ENCODE results near the gene KRTAP10-5.
"Not testable (repeated sequence)": the region's sequence is repeated elsewhere in the genome, so short reads cannot be mapped to it uniquely, and the experiment has no call there.

The KRTAP10-5 gene

GRCh38 chr21:44580231-44580821, at the start of gene KRTAP10-5:
TSS of gene KRTAP10-5 (minus strand) at chr21:44580604. CDS start at chr21:44580578, 26 bp downstream.
- DNase-seq (ENCODE audit: low read depth in 2 of 2), result not testable (repeated sequence)

GRCh38 chr21:44628707-44629391, 48.4 kb upstream of the KRTAP10-5 start:
- DNase-seq (ENCODE audit: low read depth in 2 of 2), result no peak

- not testable (repeated sequence) for DNase-seq (ENCODE audit: low read depth in 2 of 2)
Measured at GRCh38 chr21:44627831-44628233, 47.4 kb upstream of the KRTAP10-5 start.

GRCh38 chr21:44627181-44627822, 46.9 kb upstream of the KRTAP10-5 start:
- DNase-seq (ENCODE audit: low read depth in 2 of 2), result not testable (repeated sequence)

- DNase-seq (ENCODE audit: low read depth in 2 of 2), result no peak
Measured at GRCh38 chr21:44626673-44627143, 46.3 kb upstream of the KRTAP10-5 start, which contains the start of gene KRTAP10-9. TSS of gene KRTAP10-9 (plus strand) at chr21:44627093. CDS start at chr21:44627172, 79 bp downstream.

- peak in 1 of 2 donors; percentile 25 for DNase-seq (ENCODE audit: low read depth in 2 of 2)
Measured at GRCh38 chr21:44626262-44626661, 45.9 kb upstream of the KRTAP10-5 start.

- no peak for DNase-seq (ENCODE audit: low read depth in 2 of 2)
Measured at GRCh38 chr21:44625756-44626155, 45.4 kb upstream of the KRTAP10-5 start.

GRCh38 chr21:44623575-44623974, 43.2 kb upstream of the KRTAP10-5 start:
- DNase-seq (ENCODE audit: low read depth in 2 of 2), result no peak

GRCh38 chr21:44619886-44620285, 39.5 kb upstream of the KRTAP10-5 start:
- DNase-seq (ENCODE audit: low read depth in 2 of 2), result no peak

GRCh38 chr21:44618909-44619308, 38.5 kb upstream of the KRTAP10-5 start:
- peak; percentile 54 to 59 for DNase-seq (ENCODE audit: low read depth in 2 of 2)

- DNase-seq (ENCODE audit: low read depth in 2 of 2), result no peak
Measured at GRCh38 chr21:44618504-44618903, 38.1 kb upstream of the KRTAP10-5 start.

- DNase-seq (ENCODE audit: low read depth in 2 of 2), result no peak
Measured at GRCh38 chr21:44617071-44617501, 36.7 kb upstream of the KRTAP10-5 start.

GRCh38 chr21:44616591-44616926, 36.2 kb upstream of the KRTAP10-5 start:
- DNase-seq (ENCODE audit: low read depth in 2 of 2), result no peak

GRCh38 chr21:44615911-44616590, 35.6 kb upstream of the KRTAP10-5 start:
- DNase-seq (ENCODE audit: low read depth in 2 of 2), result no peak

GRCh38 chr21:44615466-44615865, 35.1 kb upstream of the KRTAP10-5 start:
- DNase-seq (ENCODE audit: low read depth in 2 of 2), result no peak

- DNase-seq (ENCODE audit: low read depth in 2 of 2), result no peak
Measured at GRCh38 chr21:44614961-44615391, 34.6 kb upstream of the KRTAP10-5 start.

- no peak for DNase-seq (ENCODE audit: low read depth in 2 of 2)
Measured at GRCh38 chr21:44614161-44614631, 33.8 kb upstream of the KRTAP10-5 start.

GRCh38 chr21:44613386-44614155, 33.2 kb upstream of the KRTAP10-5 start:
- no peak for DNase-seq (ENCODE audit: low read depth in 2 of 2)

- no peak for DNase-seq (ENCODE audit: low read depth in 2 of 2)
Measured at GRCh38 chr21:44612669-44613229, 32.3 kb upstream of the KRTAP10-5 start.

- DNase-seq (ENCODE audit: low read depth in 2 of 2), result no peak
Measured at GRCh38 chr21:44612029-44612486, 31.7 kb upstream of the KRTAP10-5 start, which contains the start of gene KRTAP10-8. TSS of gene KRTAP10-8 (plus strand) at chr21:44612079. CDS start at chr21:44612101, 22 bp downstream.

GRCh38 chr21:44611551-44611950, 31.1 kb upstream of the KRTAP10-5 start:
- DNase-seq (ENCODE audit: low read depth in 2 of 2), result no peak
